GM18873 (cell line): Measurements from ENCODE around the gene CLECL1.
"Not testable (repeated sequence)": the region's sequence is repeated elsewhere in the genome, so short reads cannot be mapped to it uniquely, and the experiment has no call there.

ENCODE experiments used
- ATAC-seq: cut with Tn5 transposase; IDR thresholded peaks from one replicate; pipeline ENCODE4 v1.9.1; 2021; ENCODE audit warnings: mild to moderate bottlenecking, moderate library complexity, moderate number of reproducible peaks; ENCODE audit not compliant: unreplicated experiment, low FRiP score

Gene CLECL1

GRCh38 chr12:9725213-9725870 is 7.6 kb downstream of the CLECL1 start:
- no peak for ATAC-seq

GRCh38 chr12:9724023-9724422 is 8.9 kb downstream of the CLECL1 start:
- no peak for ATAC-seq

- peak; percentile 46 for ATAC-seq
Observed at GRCh38 chr12:9721394-9722092, 11.4 kb downstream of the CLECL1 start.

GRCh38 chr12:9719790-9720189 is 13.1 kb downstream of the CLECL1 start:
- no peak for ATAC-seq

- no peak for ATAC-seq
Observed at GRCh38 chr12:9718968-9719367, 13.9 kb downstream of the CLECL1 start.

- ATAC-seq, result no peak
Observed at GRCh38 chr12:9717070-9717925, 15.6 kb downstream of the CLECL1 start.

- ATAC-seq, result peak; percentile 86
Observed at GRCh38 chr12:9713032-9713558, 19.8 kb downstream of the CLECL1 start.

- ATAC-seq, result no peak
Observed at GRCh38 chr12:9711664-9712063, 21.2 kb downstream of the CLECL1 start.

GRCh38 chr12:9710584-9711375 is 22.1 kb downstream of the CLECL1 start:
- no peak for ATAC-seq

- ATAC-seq, result no peak
Observed at GRCh38 chr12:9708853-9709252, 24.0 kb downstream of the CLECL1 start.

- ATAC-seq, result no peak
Observed at GRCh38 chr12:9707864-9708808, 24.8 kb downstream of the CLECL1 start.

- no peak for ATAC-seq
Observed at GRCh38 chr12:9707356-9707755, 25.5 kb downstream of the CLECL1 start.

- ATAC-seq, result no peak
Observed at GRCh38 chr12:9706086-9706685, 26.7 kb downstream of the CLECL1 start.

GRCh38 chr12:9704561-9704960 is 28.3 kb downstream of the CLECL1 start:
- ATAC-seq, result not testable (repeated sequence)

GRCh38 chr12:9702255-9702654 is 30.6 kb downstream of the CLECL1 start:
- no peak for ATAC-seq

GRCh38 chr12:9701380-9702154 is 31.3 kb downstream of the CLECL1 start:
- ATAC-seq, result no peak

- no peak for ATAC-seq
Observed at GRCh38 chr12:9700606-9700956, 32.3 kb downstream of the CLECL1 start.
